Right ventricle myocardium inferior (tissue), 1 donor: ENCODE results near the gene PSKH1. TPM values are rescaled to one million over a fixed set of nuclear protein-coding genes. Genes with fewer than 3 reads are reported as not detected.
"Not testable (repeated sequence)": the region's sequence is repeated elsewhere in the genome, so short reads cannot be mapped to it uniquely, and the experiment has no call there.

Experiments
- ATAC-seq: fragments of 200-7000 bp; cut with Tn5 transposase; one replicate; pipeline ENCODE4 v1.9.1; 2020; ENCODE audit warnings: mild to moderate bottlenecking, moderate library complexity
- DNase-seq: peaks from one replicate; pipeline ENCODE4 v3.0.0; 2021; ENCODE audit errors: missing footprints
- intact Hi-C: fragments of 100-400 bp; cut with DNase I; formaldehyde crosslinking; loops from one replicate; pipeline ENCODE4 v1.11.0; 2022
- total RNA-seq: library from RNA; stranded (reverse); fragmentation: NEBNext Ultra II Directional; extraction: Animal tissue kit (Norgen Biotek cat#: 25700); gene quantifications from one replicate; pipeline ENCODE4 v1.2.1, GENCODE V29; 2021
- donor health status: DM: no; HTN: yes; CAD: no; lungs with severe emphysema.

The PSKH1 gene
- total RNA-seq, 1 donor from 2014 or later: 18.1 TPM

DNA sequence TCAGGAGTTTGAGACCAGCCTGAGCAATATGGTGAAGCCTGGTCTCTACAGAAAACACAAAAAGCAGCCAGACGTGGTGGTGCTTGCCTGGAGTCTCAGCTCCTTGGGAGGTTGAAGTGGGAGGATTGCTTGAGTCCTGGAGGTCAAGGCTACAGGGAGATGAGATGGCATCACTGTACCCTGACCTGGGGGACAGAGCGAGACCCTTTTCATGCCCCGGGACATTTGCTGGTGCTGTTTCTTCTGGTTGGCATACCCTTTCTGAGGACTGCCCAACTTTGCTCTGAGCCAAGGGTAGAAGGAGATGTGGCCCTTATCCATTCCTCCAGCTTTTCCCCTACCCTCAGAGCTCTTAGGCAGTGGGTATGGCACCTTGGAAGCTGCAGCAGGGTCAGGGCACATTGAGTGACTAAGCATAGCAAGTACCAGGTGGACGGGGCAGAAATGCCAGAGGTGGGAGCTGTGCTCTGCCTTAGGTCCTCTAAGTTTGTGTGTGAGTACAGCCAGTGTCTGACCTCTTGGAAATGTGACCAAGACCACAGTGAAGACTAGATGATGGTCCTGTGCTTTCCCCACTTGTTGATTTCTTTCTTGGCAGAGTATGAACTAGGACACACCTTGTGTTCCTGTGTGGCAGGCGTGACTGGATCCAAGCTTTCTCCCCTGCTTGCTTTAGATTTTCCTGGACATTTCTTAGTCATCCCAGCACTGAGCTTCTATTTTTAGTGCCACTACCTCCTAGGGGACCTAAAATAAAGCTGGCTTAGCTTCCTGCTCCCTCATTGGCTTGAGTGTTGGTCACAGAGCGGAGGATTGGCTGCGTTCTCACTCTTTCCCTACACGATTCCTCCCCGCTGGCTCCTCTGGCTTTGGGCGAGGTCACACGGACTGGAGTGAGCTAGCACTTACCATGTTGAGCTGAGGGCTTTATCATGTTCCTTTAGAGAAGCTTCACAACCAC lies 30.2 kb upstream of the PSKH1 start:
- peak; percentile 82 for DNase-seq
- ATAC-seq: peak; percentile 94
- intact Hi-C loops: loop anchor here (1.0 kb wide), 2 partner anchors 16 to 18 kb away; partner anchors contain the start of gene CENPT

DNA sequence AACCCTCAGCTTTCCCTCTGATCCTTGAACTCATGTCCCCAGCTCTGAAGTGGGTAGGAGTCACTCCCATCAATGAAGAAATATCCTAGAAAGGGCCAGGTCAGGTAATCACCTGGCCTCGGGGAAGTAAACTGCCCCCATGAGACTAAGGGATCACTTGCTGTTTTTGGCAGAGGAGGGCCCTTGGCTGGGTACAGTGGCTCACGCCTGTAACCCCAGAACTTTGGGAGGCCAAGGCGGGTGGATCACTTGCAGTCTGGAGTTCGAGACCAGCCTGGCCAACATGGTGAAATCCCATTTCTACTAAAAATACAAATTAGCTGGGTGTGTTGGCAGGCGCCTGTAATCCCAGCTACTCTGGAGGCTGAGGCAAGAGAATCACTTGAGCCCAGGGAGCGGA lies 29.0 kb upstream of the PSKH1 start:
- intact Hi-C loops, ATAC-seq: not testable (repeated sequence)
- peak; percentile 26 for DNase-seq

DNA sequence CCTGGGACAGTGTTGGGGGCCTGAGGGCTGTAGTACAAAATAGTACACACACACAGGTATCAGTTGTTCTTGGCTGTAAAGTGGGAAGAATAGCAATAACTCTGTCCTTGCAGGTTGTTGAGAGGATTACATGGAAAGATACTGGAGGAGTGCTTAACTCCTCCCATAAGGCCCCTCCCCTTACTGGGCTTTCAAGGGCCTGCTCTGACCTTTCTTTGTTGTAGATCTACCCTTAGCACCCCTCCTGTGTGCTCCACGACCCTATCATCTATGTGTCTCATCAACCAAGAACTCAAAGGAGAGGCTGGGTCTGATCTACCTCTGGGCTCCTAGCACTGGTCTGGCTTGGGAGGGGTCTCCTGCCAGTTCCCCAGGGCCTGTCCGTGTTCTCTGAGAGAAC lies 28.5 kb upstream of the PSKH1 start:
- intact Hi-C loops: no loop called here
- ATAC-seq (no peak), DNase-seq (no peak)

DNA sequence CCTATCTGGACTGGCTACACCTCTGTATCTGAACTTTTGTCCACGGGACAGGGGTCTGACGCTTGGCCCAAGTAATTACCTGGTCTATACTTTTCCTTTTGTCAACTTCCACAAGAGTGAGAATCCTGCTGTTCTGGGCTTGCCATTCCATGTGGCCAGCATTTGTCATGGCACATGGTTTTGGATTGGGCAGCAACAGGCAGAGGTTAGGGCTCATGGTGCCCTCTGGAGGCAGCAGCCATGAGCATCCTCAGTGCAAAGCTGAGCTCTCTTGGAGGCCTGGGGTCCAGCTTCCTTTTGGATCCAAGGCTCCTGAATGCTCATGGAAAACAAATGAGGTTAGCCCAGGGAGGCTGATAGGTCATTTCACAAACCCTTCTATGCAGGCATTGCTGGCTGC lies 27.7 kb upstream of the PSKH1 start:
- no peak for ATAC-seq
- no peak for DNase-seq
- intact Hi-C loops: no loop called here

DNA sequence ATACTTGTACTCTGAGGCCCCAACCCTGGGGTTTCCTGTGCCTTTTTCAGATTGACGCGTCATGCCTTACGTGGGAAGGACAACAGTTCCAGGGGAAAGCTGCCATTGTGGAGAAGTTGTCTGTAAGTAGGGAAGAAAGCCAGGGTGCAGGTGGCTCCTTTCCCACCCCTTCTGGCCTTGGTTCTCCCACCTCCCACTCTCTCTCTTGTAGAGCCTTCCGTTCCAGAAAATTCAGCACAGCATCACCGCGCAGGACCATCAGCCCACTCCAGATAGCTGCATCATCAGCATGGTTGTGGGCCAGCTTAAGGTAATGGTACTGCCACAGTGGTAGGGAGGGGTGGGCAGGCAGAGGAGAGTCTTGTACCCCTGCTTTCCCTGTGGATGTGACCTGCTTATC lies 24.8 kb upstream of the PSKH1 start:
- intact Hi-C loops: no loop called here
- no peak for ATAC-seq
- no peak for DNase-seq

DNA sequence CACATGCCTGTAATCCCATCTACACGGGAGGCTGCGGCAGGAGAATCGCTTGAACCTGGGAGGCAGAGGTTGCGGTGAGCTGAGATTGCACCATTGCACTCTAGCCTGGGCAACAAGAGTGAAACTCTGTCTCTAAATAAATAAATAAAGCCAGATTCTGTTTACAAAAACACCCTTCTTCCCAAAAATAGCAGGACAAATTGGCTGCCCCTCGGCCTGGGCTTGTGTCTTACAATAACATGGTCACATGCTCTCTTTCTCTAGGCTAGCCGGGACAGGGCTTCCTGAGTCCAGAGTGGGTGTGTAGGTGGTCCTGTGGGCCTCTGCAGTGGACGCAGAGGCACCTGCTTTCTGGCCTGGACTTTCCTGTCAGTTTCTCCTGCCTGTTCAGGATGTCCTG lies 23.4 kb upstream of the PSKH1 start:
- intact Hi-C loops: no loop called here
- ATAC-seq: no peak
- DNase-seq: no peak

DNA sequence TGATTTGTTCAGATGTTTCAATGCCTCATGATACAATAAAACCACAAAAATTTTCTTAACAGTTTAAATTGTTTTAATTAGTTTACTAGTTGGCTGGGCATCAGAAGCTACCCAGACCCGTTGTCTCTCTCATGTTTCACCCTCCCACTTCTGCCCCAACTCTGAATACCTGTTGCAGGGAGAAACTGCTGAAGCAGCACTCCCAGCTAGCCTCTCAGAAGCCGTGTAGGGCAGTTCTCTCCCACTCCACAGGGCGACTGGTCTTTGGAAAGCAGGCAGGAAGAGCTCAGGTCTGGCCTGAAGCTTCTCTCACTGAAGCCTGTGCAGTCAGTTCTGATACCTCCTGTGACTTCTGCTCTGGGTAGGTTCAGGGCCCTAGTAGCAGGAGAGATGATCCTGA lies 21.8 kb upstream of the PSKH1 start:
- DNase-seq: no peak
- no peak for ATAC-seq
- intact Hi-C loops: no loop called here

DNA sequence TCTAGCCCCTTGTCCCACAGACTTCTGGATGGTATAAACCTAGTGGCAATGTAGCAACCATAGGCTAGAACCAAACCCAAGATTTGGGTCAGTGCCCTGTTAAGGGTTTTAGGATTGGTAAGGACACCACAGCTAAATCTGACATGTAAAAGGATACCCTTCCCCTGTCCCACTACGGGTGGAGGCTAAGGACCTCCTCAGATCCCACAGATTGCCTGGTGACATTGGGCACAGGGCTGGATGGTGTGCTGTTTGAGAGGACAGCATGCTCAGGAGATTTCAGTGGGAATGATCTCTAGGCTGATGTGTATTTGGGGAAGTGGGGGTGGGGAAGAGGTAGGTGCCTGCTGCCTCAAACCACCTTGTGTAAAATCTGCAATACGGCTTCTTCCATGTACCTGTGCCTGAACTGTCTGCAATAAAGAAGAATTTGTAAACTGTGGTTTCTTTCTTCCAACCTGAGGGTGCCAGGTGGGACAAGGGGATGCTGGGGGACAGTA lies 20.9 kb upstream of the PSKH1 start:
- ATAC-seq (no peak), DNase-seq (no peak)
- intact Hi-C loops: loop anchor here (2.0 kb wide), 1 partner anchor 25 kb away; the partner anchor contains the start of genes CENPT and NUTF2

DNA sequence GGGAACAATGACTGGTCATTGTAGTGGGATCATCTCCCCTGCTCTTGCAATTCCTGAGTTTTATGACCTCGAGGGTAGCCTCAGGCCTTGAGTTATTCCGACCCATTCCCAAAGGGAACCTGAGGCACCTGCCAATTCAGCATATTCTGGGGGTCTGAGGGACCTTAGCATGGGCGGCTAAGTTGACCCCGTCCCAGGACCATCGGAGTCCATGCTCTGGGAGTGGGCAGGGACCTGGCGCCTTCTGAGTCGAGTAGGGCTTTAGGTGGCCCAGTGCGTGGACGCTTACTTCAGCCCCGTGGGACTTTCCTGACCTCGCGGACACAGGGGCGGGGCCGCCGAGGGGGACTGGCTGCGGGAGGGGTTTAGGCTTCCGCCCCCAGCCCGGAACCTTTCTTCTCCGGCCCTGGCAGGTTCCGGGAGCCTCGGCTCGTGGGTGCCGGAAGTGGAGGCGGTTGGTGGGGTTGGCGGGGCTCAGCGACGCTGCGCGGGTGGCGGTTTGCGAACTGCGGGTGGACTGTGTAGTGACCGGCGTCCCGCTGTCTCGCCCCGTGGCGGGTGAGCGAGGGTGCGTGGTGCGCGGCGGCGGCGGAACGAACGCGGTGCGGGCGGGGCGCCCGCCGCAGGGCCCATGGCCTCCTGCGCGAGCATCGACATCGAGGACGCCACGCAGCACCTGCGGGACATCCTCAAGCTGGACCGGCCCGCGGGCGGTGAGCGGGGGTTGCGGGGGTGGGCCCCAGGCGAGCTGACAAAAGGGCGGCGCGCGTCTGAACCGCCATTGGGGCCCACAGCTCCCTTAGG lies 20.2 kb upstream of the PSKH1 start, which contains the start of gene EDC4:
Gene EDC4 (plus strand): TSS at position 422 of the 804 bp plus-strand sequence. CDS start 210 bp downstream, at position 632.
- DNase-seq: peak; percentile 94
- intact Hi-C loops: loop anchor here (2.0 kb wide), 1 partner anchor 26 kb away; the partner anchor contains the start of genes CENPT and NUTF2
- peak; percentile 88 for ATAC-seq

DNA sequence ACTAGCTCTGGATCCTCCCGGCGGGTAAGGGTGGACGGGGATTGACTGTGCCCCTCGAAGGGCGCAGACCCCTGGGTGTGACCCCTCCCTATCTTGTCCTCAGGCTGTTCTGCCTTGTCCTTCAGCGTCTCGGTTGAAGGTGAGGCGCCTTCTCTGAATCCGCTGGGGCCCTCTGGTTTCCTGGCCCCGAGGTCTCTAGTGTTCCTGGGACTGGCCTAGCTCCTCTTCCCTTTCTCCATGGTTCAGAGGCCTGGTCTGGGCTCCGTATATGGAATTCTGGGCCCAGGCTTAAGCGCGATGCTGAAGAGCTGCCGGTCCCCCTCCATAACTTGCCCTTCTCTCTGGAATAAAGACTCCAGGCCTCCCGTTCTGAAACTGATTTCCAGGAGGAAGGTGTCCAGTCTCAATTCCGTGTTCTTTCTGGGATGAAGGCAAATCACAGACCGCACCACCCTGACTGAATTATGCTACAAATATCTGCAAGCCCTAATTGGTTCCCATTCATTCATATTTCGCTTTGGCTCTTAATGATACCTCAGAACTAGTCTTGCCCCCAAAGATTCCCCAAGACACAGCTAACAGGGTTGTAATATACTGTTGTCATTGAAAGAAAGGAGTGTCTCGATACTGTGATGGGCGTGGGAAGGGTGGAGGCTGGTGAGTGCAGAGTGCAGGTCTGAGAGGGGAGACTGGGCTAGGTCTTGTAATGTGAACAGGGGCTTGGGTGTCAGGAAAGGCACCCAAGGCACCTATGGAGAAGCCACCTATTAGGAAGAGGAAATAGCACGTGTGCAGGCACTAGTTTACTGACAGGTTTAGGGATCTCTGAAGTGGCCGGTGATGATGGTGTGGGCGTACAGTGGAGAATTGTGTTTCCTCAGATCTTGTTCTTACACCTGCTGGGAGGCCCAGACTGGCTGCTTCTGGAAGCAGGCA lies 19.4 kb upstream of the PSKH1 start:
- intact Hi-C loops: loop anchor here (2.0 kb wide), 1 partner anchor 27 kb away; the partner anchor contains the start of genes CENPT and NUTF2
- no peak for ATAC-seq
- DNase-seq: no peak

DNA sequence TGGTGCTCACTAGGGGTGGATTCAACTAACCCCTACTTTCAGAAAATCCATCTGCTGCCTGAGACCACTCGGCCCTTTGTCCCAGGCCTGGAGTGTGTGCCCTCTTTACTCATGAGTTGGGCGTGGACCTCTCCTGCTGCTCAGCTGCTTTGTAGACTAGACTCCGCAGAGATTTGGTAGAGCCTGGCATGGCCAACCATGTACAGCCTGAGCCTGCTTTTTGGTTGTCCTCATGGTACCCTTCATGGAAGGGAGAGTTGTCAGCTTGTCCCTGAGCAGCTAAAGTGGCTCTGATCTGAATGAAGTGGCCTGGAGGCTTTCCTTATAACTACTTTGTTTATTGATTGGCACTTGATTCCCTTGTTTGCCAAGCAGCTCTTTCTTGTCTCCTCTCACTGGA lies 18.7 kb upstream of the PSKH1 start:
- ATAC-seq (no peak), DNase-seq (no peak)
- intact Hi-C loops: no loop called here

DNA sequence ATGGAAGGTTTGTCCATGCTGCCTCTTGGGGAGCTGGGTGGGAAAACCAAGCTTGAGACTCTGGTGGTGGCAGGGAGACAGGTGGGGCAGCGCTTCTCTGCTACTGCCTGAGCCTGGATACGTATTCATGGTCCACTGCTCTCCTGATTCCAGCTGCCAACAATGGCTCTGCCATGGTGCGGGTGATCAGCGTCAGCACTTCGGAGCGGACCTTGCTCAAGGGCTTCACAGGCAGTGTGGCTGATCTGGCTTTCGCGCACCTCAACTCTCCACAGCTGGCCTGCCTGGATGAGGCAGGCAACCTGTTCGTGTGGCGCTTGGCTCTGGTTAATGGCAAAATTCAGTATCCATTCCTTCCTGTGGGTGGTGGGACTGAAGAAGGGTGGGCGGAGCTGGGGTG lies 16.0 kb upstream of the PSKH1 start:
- ATAC-seq: no peak
- no peak for DNase-seq
- intact Hi-C loops: no loop called here

DNA sequence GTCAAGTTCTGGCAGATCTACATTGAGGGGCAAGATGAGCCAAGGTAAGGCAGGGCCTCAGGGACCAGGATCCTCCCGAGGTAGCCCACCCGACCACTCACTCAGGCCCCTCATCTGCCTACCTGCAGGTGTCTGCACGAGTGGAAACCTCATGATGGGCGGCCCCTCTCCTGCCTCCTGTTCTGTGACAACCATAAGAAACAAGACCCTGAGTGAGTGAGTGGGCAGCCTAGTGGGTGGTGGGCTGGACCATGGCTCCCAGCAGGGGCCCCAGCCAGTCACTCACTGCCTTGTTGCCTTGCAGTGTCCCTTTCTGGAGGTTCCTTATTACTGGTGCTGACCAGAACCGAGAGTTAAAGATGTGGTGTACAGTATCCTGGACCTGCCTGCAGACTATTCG lies 14.8 kb upstream of the PSKH1 start:
- intact Hi-C loops: no loop called here
- ATAC-seq (no peak), DNase-seq (no peak)

DNA sequence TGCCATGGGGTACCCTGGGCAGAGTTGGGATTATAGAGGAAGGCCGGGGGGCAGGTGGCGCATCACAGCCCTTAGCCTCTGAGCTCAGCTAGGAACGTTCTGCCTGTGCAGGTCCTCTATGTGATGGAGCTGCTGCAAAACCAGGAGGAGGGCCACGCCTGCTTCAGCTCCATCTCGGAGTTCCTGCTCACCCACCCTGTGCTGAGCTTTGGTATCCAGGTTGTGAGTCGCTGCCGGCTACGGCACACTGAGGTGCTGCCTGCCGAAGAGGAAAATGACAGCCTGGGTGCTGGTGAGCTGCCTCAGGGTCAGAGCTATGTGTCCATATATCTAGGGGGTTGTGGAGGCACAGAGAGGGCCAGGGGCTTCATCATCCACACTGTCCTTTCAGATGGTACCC lies 14.2 kb upstream of the PSKH1 start:
- intact Hi-C loops: no loop called here
- ATAC-seq (no peak), DNase-seq (no peak)

DNA sequence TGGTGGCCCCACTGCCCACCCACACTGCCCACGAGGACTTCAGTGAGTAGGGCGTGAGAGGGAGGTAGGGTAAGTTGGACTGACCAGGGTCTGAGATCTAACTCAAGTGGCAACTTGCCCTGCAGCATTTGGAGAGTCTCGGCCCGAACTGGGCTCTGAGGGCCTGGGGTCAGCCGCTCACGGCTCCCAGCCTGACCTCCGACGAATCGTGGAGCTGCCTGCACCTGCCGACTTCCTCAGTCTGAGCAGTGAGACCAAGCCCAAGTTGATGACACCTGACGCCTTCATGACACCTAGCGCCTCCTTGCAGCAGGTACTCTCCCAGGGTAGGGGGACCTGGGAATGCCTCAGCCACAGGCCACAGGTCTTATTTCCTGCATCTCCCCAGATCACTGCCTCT lies 13.6 kb upstream of the PSKH1 start:
- intact Hi-C loops: no loop called here
- DNase-seq: no peak

DNA sequence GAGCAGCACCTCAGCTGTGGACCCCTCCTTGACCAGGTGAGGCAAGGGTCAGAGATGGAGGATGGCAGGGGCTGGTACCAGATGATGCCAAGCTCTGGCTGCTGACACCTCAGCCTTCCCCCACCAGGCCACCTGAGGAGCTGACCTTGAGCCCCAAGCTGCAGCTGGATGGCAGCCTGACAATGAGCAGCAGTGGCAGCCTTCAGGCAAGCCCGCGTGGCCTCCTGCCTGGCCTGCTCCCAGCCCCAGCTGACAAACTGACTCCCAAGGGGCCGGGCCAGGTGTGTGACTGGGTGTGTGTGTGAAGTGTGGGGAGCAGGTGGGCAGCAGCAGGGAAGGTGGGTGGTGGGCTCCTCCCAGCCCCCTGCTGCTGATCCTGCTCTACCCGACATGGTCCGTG lies 13.1 kb upstream of the PSKH1 start:
- DNase-seq: no peak
- intact Hi-C loops: no loop called here

More for the DNA sequence above, 13.6 kb upstream of the PSKH1 start:
- no peak for ATAC-seq

DNA sequence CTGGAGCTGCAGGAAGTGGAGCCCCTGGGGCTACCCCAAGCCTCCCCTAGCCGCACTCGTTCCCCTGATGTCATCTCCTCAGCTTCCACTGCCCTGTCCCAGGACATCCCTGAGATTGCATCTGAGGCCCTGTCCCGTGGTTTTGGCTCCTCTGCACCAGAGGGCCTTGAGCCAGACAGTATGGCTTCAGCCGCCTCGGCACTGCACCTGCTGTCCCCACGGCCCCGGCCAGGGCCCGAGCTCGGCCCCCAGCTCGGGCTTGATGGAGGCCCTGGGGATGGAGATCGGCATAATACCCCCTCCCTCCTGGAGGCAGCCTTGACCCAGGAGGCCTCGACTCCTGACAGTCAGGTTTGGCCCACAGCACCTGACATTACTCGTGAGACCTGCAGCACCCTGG lies 12.5 kb upstream of the PSKH1 start:
- DNase-seq (no peak), ATAC-seq (no peak)
- intact Hi-C loops: no loop called here

More for the DNA sequence above, 13.1 kb upstream of the PSKH1 start:
- ATAC-seq: no peak

DNA sequence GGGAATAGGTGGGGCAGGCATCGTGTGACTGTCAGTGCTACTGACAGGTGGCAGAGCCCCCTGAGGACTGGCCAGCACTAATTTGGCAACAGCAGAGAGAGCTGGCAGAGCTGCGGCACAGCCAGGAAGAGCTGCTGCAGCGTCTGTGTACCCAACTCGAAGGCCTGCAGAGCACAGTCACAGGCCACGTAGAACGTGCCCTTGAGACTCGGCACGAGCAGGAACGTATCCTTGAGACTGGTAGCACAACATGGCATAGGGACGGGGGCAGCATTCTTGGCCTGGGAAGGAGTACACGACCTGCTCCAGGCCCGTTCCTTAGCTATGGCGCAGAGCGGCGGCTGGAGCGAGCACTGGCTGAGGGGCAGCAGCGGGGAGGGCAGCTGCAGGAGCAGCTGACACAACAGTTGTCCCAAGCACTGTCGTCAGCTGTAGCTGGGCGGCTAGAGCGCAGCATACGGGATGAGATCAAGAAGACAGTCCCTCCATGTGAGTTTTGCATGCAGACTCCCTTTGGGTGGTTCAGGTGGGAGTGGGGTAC lies 11.4 kb upstream of the PSKH1 start:
- DNase-seq (peak; percentile 74), ATAC-seq (peak; percentile 66)
- intact Hi-C loops: loop anchor here (1.0 to 2.0 kb wide), 2 partner anchors 18 to 159 kb away; no protein-coding TSS in a partner anchor
